ENCODE data around the gene KCNQ5. TPM values are rescaled to one million over a fixed set of nuclear protein-coding genes. Genes with fewer than 3 reads are reported as not detected.

KCNQ5 gene
- total and polyA plus RNA-seq, 11 donors = 0.06 to 0.18 TPM; not detected in 9

GRCh38 chr6:73123632-73124329, 501.9 kb downstream of the KCNQ5 start:
- no peak for ATAC-seq

DNA sequence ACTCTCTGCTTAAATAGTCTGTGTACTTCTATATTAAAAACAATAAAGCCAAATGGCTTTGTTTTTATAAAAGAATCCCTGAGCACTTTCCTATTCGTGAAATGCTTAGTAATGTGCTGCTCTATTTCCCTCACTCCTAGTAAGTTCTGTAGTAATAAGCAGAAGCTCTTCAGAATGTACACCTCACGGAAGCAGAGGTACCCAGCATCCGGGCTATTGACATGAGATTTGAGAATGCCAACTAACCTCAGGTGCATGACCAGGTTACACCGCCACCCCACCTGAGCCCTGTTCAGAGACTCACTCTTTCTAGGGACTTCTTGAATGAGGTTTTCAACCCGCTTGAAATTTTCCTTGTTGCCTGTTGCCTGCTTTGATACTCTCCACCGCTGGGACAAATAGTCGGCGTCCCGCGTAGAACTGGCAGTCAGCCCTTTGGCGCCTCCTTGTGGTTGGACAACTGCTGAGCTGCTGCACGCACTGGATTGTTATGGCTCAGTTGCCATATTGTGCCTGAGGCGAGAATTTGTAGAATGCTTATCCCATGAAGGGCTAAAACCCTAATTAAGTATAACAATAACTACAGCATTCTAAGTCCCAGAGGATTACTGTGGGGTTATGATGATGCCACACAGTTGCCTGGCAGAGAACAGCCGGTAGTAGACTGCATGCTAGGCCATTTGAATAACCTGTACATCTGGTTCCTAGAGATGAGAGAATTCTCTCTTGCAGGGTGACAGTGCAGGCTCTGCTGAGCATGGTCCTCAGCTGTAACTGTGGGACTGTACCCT, 508.0 kb downstream of the KCNQ5 start:
- TF ChIP-seq POLR2A (IDR thresholded peaks at IDR 0.05) (no peak), CTCF (IDR thresholded peaks at IDR 0.05) (peak; percentile 46 to 89 (median 66))
- H3K27me3 ChIP-seq = peaks cover 0 to 9% (median 0%) of the 10 kb centered on the region in 9 donors
- DNase-seq = peak; percentile 45 to 82 (median 59)
- H3K27ac ChIP-seq = no peak overlapping the region
- no peaks in the 10 kb centered on the region for H3K4me1 ChIP-seq
- 18 to 21% (median 20%) methylated on average over 13 to 14 of the region's 14 CpGs for WGBS, 4 donors
- ATAC-seq = peak in 3 of 4 donors; percentile 56 to 70 (median 69)
- no peaks in the 10 kb centered on the region for H3K36me3 ChIP-seq
- no peaks in the 10 kb centered on the region for H3K9me3 ChIP-seq
- intact Hi-C loops (cut with DNase I) = loop anchor here in 9 of 10 donors (5.0 to 10.0 kb wide), 7 partner anchors 485 to 718 kb away; partner anchors contain the start of gene KCNQ5 (in 4 of the 9)
- no peak overlapping the region for H3K4me3 ChIP-seq

More at GRCh38 chr6:73123632-73124329, 501.9 kb downstream of the KCNQ5 start:
- no peak for DNase-seq
- Histone ChIP-seq H3K27ac (no peak overlapping the region), H3K4me3 (no peak overlapping the region), H3K4me1 (no peaks in the 10 kb centered on the region), H3K27me3 (peaks cover 0 to 5% (median 0%) of the 10 kb centered on the region in 9 donors), H3K9me3 (no peaks in the 10 kb centered on the region), H3K36me3 (no peaks in the 10 kb centered on the region)
- no peak for TF ChIP-seq POLR2A (IDR thresholded peaks at IDR 0.05)
- TF ChIP-seq CTCF (IDR thresholded peaks at IDR 0.05) = no peak
- 79 to 86% (median 84%) methylated on average over 2 of the region's 2 CpGs for WGBS, 4 donors
- intact Hi-C loops (cut with DNase I) = loop anchor here in 3 of 10 donors (10.0 kb wide), 3 partner anchors 479 to 709 kb away; no protein-coding TSS in a partner anchor

GRCh38 chr6:73131706-73132105, 509.8 kb downstream of the KCNQ5 start:
- TF ChIP-seq CTCF (IDR thresholded peaks at IDR 0.05) (no peak), POLR2A (IDR thresholded peaks at IDR 0.05) (no peak)
- Histone ChIP-seq H3K27me3 (peaks cover 0 to 5% (median 0%) of the 10 kb centered on the region in 9 donors), H3K9me3 (peaks cover 0 to 5% (median 0%) of the 10 kb centered on the region in 12 donors), H3K4me3 (no peak overlapping the region), H3K4me1 (no peaks in the 10 kb centered on the region), H3K27ac (no peak overlapping the region), H3K36me3 (no peaks in the 10 kb centered on the region)
- DNase-seq (no peak), ATAC-seq (no peak)
- WGBS, 4 donors = 65 to 74% (median 66%) methylated on average over 4 of the region's 4 CpGs
- intact Hi-C loops (cut with DNase I) = loop anchor here in 9 of 10 donors (5.0 to 10.0 kb wide), 5 partner anchors 507 to 719 kb away; partner anchors contain the start of gene KCNQ5 (in 4 of the 9)

- H3K4me3 ChIP-seq = no peak overlapping the region
- no peaks in the 10 kb centered on the region for H3K36me3 ChIP-seq
- intact Hi-C loops (cut with DNase I) = loop anchor here in 9 of 10 donors (5.0 to 10.0 kb wide), 5 partner anchors 510 to 722 kb away; partner anchors contain the start of gene KCNQ5 (in 4 of the 9)
- no peak for ATAC-seq
- H3K9me3 ChIP-seq = peaks cover 0 to 5% (median 0%) of the 10 kb centered on the region in 12 donors
- peak in 1 of 5 donors; percentile 52 for DNase-seq
- WGBS, 4 donors = 63 to 75% (median 69%) methylated on average over 11 of the region's 11 CpGs
- no peaks in the 10 kb centered on the region for H3K4me1 ChIP-seq
- TF ChIP-seq CTCF (IDR thresholded peaks at IDR 0.05) (peak in 1 of 12 donors; percentile 13), POLR2A (IDR thresholded peaks at IDR 0.05) (no peak)
- no peak overlapping the region for H3K27ac ChIP-seq
- H3K27me3 ChIP-seq = peaks cover 0 to 2% (median 0%) of the 10 kb centered on the region in 9 donors
Observed at GRCh38 chr6:73134588-73134987, 512.7 kb downstream of the KCNQ5 start.
